ENCODE data around the gene LTA.

- TF ChIP-seq EZH2 (IDR thresholded peaks at IDR 0.05; ENCODE audit: insufficient read depth, poor library complexity, severe bottlenecking) = no peak
- no peak for TF ChIP-seq EZH2phosphoT487 (IDR thresholded peaks at IDR 0.05; ENCODE audit: insufficient read depth, low read depth)
These were observed 13.4 kb downstream of the LTA start for GRCh38 chr6:31585491-31585890.

Measured in GM23248 (cell line).